Neural crest cell (in vitro differentiated cells): ENCODE data around the gene APBA3. TPM values are rescaled to one million over a fixed set of nuclear protein-coding genes. Genes with fewer than 3 reads are reported as not detected.

ENCODE experiments used
- DNase-seq: peaks from one replicate; pipeline ENCODE4 v3.0.0; 2021; ENCODE audit warnings: low read depth, mixed read lengths, low spot score
- H3K27ac Mint-ChIP-seq: one replicate; pipeline ENCODE4 v1.8.0; 2021; ENCODE audit warnings: mild to moderate bottlenecking, mixed read lengths; ENCODE audit not compliant: unreplicated experiment
- H3K27me3 Mint-ChIP-seq: 2 replicates; pipeline ENCODE4 v1.8.0; 2021; ENCODE audit warnings: low read depth, mild to moderate bottlenecking, mixed read lengths
- H3K36me3 Mint-ChIP-seq: 2 replicates; pipeline ENCODE4 v1.8.0; 2021; ENCODE audit warnings: low read depth, mild to moderate bottlenecking, mixed read lengths
- H3K4me1 Mint-ChIP-seq: 2 replicates; pipeline ENCODE4 v1.8.0; 2021; ENCODE audit warnings: mixed read lengths
- H3K4me3 Mint-ChIP-seq: one replicate; pipeline ENCODE4 v1.8.0; 2021; ENCODE audit warnings: mild to moderate bottlenecking, mixed read lengths
- H3K9me3 Mint-ChIP-seq: 2 replicates; pipeline ENCODE4 v1.8.0; 2021; ENCODE audit warnings: mixed read lengths
- CTCF ChIP-seq: fragments of 200-600 bp; sonication (generic); conservative IDR thresholded peaks from 2 replicates; pipeline ENCODE4 v1.5.0; 2021; ENCODE audit warnings: antibody characterized with exemption, mild to moderate bottlenecking
- total RNA-seq: library from RNA; stranded (reverse); gene quantifications from 2 replicates; pipeline ENCODE4 v1.2.1, GENCODE V29; 2021

The APBA3 gene
- total RNA-seq, 1 donor from 2014 or later, result 24.5 TPM

GRCh38 chr19:3793799-3794198, 32.3 kb upstream of the APBA3 start:
- H3K27ac Mint-ChIP-seq, result no peak overlapping the region
- no peak for DNase-seq
- H3K4me1 Mint-ChIP-seq, result no peaks in the 10 kb centered on the region
- TF ChIP-seq CTCF, result no peak
- no peaks in the 10 kb centered on the region for H3K36me3 Mint-ChIP-seq
- H3K4me3 Mint-ChIP-seq, result no peak overlapping the region
- peaks cover 5% of the 10 kb centered on the region for H3K9me3 Mint-ChIP-seq
- peaks cover 51% of the 10 kb centered on the region for H3K27me3 Mint-ChIP-seq

- Mint-ChIP-seq H3K9me3 (peaks cover 5% of the 10 kb centered on the region), H3K36me3 (no peaks in the 10 kb centered on the region), H3K4me1 (no peaks in the 10 kb centered on the region), H3K4me3 (no peak overlapping the region), H3K27me3 (peaks cover 60% of the 10 kb centered on the region), H3K27ac (no peak overlapping the region)
- no peak for TF ChIP-seq CTCF
- no peak for DNase-seq
These were observed 30.6 kb upstream of the APBA3 start for GRCh38 chr19:3792114-3792513.

- Mint-ChIP-seq H3K27ac (no peak overlapping the region), H3K4me1 (no peaks in the 10 kb centered on the region)
These were observed 29.4 kb upstream of the APBA3 start for GRCh38 chr19:3790941-3791340.

GRCh38 chr19:3790209-3790734, 28.8 kb upstream of the APBA3 start:
- no peak overlapping the region for H3K27ac Mint-ChIP-seq
- H3K4me3 Mint-ChIP-seq, result no peak overlapping the region

More at GRCh38 chr19:3790941-3791340, 29.4 kb upstream of the APBA3 start:
- H3K9me3 Mint-ChIP-seq, result no peaks in the 10 kb centered on the region
- H3K4me3 Mint-ChIP-seq, result no peak overlapping the region
- DNase-seq, result no peak
- H3K27me3 Mint-ChIP-seq, result peaks cover 61% of the 10 kb centered on the region
- no peaks in the 10 kb centered on the region for H3K36me3 Mint-ChIP-seq
- no peak for TF ChIP-seq CTCF

GRCh38 chr19:3788996-3789778, 27.7 kb upstream of the APBA3 start:
- DNase-seq, result no peak
- peaks cover 75% of the 10 kb centered on the region for H3K27me3 Mint-ChIP-seq
- no peaks in the 10 kb centered on the region for H3K9me3 Mint-ChIP-seq
- H3K4me3 Mint-ChIP-seq, result no peak overlapping the region
- no peak overlapping the region for H3K27ac Mint-ChIP-seq
- no peak for TF ChIP-seq CTCF
- H3K4me1 Mint-ChIP-seq, result no peaks in the 10 kb centered on the region
- H3K36me3 Mint-ChIP-seq, result no peaks in the 10 kb centered on the region

More at GRCh38 chr19:3790209-3790734, 28.8 kb upstream of the APBA3 start:
- Mint-ChIP-seq H3K36me3 (no peaks in the 10 kb centered on the region), H3K9me3 (no peaks in the 10 kb centered on the region), H3K4me1 (no peaks in the 10 kb centered on the region), H3K27me3 (peaks cover 67% of the 10 kb centered on the region)
- no peak for TF ChIP-seq CTCF
- DNase-seq, result no peak
